Measurements from ENCODE around the gene ASIC5.

Gene ASIC5

DNA sequence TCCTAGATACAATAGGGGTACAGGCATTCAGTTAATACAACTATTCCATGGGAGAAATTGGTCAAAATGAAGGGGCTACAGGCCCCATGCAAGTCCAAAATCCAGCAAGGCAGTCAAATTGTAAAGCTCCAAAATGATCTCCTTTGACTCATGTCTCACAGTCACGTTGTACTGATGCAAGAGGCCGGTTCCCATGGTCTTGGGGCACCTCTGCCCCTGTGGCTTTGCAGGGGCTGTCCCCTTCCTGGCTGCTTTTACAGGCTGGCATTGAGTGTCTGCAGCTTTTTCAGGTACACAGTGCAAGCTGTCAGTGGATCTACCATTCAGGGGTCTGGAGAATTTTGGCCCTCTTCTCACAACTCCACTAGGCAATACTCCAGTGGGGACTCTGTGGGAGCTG, 12.5 kb upstream of the ASIC5 start:
- DNase-seq, result no peak

DNA sequence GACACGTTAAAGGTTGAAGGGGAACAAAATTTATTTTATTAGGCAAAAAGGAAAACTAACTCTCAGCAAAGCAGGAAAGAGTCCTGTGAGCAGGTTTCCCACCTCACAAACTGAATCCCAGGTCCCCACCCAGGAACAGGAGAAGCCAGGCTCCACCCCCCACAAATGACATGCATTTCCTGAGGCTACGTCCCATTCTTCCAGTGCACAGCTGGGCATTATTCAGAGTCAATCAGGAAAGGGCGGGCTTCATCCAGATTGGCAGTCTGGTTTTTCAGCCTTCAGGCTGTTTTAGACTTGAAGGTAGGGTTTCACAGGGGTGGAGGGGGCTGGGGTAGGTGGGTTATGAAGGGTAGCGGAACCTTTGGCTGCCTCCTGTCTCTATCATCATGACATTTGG, 11.9 kb upstream of the ASIC5 start:
- no peak for DNase-seq

DNA sequence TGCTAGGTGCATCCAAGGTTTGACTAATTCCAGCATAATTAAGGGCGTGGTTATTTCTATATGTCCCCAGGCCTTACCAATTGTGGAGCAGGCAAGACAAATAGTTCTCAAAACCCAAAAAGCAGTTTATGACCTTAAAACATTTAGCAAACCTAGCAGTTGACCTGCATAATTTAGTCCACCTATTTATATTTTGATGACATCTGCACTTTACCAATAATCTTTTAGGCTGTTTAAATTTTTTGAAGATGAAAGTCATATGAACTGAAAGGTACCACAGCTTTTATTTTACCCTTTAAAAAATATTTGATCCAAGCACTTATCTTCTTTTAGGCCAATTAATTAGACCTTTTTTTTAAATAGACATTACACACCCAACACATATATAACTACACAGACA, 9.8 kb upstream of the ASIC5 start:
- DNase-seq, result no peak

DNA sequence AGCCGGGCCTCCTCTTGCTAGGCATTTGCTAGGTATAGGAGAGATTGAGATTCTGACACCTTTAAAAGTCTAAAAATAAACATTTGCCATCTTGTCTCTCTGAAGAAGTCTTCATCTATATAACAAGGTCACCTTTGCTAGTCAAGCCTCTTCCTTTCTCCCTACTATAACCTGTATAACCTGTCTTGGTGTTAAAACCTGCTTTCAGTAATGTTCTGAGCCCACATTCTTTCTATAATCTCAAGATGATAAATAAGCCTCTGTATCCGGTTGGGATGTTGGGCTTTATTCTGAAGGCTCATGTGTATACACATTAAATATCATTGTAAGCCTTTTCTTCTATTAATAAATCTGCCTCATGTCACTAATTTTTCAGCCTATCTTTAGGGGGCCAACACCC, 10.2 kb downstream of the ASIC5 start:
- DNase-seq, result no peak

DNA sequence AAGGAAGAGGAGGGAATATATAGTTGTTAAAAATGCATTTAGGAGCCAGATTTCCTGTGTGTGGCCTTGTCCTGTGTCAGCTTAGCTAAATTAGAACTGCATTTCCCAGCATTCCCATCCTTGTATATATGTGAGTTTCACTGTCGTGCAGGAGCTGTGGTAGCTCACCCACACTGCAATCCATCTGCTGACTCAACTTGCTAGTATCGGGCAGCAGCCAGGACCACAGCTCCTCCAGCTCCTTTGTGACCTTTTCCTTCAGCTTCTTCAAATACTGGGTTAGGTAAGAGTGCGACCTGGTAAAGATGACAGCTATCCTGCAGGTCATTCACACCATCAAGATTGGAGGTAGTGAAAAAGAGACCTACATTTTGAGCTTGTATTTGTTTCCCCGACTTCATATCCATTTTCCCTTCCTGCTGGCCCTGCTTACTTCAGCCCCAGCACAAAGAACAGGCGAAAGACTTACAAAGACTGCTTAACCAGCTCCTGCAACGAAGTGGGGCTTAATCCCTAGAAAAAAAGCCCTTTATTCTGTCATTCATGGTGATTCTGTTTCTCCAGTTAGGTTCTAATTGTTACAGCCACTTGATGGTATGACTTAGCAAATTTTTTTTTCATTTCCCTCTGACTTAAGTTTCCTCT, 11.4 kb downstream of the ASIC5 start:
- peak; percentile 21 for DNase-seq

DNA sequence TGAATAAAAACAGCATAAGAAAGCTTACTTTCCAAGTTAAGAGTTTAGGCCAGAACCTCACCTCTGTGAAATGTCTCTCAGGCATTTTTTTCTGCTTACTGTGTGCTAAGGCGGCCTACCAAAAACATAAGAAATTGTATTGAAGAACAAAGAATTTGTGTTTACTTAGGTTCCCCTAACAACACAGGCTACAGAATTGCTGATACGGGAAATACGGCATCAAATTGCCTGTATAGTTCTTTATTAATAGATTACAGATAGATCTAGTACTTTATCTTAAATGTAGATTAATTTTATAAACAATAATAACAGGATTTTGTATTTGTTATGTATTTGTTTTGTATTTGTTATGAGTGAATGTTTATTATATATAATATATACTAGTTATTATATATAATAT, 12.9 kb downstream of the ASIC5 start:
- no peak for DNase-seq

DNA sequence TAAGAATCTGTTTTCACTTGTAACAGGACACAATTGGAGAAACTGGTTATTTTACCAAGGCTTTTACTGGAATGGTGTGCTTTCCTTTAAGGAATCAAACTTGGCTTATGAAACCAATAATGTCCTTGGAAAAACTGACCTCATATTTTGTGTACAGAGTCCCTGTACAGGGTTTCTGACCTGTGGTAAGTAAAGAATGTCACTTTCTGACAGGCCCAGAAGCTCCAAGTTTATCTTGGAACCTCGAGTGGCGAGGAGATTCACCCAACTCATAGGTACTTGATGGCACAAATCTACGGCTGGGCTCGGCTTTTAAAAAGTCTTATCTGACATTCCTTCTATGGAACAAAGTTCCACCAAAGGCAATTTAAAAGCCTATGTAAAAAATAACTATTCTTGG, 17.0 kb downstream of the ASIC5 start:
- DNase-seq, result no peak

DNA sequence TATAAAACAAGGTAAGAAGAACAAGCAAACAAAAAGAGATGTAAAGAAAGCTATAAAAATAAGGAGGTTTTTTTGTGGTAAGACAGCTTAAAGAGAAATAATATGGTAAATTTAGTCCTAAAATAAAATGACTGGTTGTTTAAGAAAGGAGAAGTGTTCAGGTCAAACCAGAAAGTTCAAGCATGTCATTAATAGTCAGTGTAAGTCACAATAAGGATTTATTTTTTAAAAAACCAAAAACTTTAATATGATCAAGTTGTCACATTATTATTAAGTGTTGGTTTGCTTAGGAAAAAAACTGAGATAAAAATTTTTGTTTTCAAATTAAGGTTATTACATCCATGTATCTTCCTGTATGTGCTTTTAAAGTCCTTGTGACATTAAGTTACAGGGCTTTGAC, 19.1 kb downstream of the ASIC5 start:
- DNase-seq, result no peak

DNA sequence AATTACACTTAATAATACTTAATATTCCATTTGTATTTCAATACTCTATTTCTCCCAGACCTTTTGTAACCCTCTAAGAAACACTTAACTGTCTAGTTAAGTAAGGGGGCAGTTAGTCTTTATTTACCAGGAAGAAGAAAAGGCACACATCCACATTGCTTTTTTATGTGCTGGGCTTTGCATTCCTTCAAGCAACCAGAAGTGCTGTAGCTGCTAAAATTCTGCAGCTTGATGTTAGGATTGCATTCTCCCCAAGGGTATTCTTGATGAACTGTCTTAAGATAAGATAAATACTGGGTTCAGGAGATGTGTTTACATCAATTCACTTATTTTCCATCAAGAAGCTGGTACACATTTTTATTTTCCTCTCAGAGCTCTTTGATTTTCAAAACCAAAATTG, 24.0 kb downstream of the ASIC5 start:
- no peak for DNase-seq

DNA sequence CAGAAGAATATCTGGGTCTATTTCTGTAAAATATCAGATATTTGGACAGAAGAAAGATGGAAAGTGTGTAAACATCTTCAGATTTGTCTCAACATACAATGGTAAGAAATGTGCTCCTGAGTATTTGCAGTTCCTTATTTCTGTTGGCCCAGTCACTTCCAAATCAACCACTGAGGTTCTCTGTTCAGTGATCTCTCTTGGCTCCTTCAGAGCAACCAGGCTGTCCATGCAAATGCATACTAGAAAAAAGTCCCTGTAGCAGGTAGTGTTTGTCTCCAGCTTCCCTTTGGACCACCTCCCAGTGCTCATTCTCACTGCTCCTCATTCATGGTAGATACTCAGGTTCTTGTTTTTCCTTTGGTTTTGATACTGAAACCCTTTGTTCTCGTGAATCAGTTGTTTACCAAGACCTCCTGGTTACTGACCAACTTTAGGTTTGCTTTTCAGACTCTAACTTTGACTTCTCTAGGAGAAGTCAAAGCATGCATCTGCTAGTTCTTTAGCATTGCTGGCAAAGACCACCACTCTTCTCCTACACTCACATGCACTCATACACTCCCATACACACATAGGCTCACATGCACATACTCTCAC, 28.8 kb downstream of the ASIC5 start:
- no peak for DNase-seq

DNA sequence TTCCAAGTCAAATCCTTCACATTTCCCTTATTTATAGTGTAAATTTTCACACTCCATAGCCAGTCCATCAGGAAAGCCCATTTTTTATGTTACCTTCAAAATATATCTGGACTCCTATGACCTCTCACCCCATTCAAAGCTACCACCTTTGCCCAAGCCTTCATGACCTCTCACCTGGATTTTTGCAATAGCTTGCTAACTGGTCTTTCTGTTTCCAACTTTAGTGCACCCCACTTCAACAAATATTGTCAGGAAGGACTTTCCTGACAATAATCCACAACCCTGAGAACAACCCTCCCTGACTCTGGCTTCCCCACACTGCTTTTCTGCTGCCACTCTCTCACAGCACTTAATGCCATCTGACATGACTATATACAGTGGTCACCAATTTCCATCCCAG, 33.4 kb downstream of the ASIC5 start:
- no peak for DNase-seq

DNA sequence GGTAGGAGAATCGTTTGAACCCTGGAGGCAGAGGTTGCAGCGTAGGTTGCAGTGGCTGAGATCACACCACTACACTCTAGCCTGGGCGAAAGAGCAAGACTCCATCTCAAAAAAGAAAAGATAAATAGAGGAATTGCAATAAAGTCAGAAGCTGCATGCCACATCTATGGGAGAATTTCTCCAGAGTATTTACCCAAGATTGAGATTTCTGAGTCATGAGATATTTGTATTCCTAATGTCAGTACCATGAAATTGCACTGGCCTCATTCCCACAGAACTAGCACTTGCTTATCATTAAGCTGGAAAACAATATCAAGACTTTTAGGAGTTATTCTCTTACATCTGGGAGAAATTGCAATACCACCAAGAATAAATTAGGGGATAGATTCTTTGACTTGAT, 37.4 kb downstream of the ASIC5 start:
- DNase-seq, result no peak

DNA sequence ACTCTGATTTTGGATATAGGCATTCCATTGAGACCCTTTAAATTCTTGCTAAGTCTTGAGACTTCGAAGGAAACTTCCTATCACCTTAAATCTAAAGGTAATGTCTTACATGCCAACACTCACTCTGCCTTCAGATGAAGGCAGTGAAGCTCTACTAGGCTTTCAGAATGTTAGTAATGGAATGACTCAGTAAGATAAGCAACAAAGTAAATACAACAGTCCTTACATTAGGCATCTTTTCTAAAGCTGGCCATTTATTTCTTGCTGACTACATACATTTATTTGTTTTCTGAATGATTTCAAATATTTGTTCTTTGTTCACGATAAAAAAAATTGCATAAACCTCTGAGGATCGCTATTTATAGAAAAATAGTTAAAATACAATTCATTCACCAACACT, 43.5 kb downstream of the ASIC5 start:
- no peak for DNase-seq

DNA sequence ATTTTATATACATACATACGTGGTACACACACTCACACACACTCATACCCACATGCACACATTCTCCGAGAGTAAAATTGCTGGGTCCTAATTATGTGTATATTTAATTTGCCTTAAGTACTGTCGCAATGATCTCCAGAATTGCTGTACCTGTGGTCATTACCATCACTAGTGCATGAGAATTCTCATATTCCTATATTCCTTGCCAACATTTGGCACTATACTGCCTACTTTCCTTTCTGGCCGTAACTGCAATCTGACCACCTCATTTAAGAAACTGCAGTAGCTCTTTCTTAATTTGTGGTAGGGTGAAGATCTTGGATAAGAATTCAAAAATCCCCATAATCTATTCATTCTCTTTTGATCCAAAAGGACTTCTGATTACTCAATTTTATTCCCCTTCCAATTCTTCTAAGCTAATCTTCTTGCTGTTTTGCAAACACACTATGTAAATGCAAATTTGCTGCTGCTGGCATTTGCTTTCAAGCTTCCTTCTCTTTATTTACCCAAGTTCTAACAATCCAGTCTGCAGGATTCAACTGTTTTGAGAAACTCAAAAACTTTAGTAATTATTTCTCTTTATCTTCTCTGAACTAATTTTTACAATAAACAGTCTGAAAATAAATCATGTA, 45.1 kb downstream of the ASIC5 start:
- DNase-seq, result no peak

DNA sequence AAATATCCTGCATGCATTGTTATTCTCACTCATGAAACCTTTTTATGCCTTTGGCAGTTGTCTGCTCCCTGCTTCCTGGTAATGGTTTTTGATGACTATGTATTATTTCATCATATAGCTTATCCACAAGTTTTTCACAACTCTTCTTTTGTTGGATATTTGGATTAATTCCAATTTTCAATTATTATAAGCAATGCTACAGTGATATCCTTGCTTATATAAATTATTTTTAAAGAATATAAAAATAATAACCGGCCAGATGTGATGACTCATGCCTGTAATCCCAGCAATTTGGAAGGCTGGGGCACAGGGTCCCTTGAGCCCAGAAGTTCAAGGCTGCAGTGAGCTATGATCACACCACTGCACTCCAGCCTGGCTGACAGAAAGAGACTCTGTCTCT, 47.0 kb downstream of the ASIC5 start:
- DNase-seq, result no peak

DNA sequence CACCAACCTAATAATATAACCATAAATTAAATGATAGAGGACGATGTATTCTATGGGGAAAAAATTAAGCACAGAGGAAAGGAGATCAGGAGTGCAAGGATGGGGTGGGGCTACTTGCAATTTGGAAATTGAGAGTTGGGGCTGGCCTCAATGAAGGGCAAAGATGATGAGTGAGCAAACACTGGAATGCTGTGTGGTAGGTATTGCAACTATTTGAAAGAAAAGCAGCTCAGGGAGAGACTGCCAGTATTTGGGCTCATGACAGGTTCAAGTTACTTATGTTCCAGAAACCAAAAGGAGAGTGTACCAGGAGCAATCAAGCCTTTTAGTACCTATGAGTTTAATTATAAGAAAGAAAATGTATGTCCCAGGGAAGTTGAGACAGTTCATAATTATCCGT, 47.4 kb downstream of the ASIC5 start:
- DNase-seq, result no peak

DNA sequence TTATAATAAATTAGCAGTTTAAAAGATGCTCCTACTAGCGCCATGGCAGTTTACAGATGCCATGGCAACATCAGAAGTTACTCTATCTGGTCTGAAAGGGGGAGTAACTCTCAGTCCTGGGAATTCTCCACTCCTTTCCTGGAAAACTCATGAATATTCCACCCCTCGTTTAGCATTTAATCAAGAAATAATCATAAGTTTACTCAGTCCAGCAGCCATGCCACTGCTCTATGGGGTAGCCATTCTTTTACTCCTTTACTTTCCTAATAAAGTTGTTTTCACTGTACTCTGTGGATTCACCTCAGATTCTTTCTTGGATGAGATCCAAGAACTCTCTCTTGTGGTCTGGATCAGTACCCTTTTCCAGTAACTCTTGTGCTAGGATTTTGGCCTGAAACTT, 55.0 kb downstream of the ASIC5 start:
- DNase-seq, result no peak

DNA sequence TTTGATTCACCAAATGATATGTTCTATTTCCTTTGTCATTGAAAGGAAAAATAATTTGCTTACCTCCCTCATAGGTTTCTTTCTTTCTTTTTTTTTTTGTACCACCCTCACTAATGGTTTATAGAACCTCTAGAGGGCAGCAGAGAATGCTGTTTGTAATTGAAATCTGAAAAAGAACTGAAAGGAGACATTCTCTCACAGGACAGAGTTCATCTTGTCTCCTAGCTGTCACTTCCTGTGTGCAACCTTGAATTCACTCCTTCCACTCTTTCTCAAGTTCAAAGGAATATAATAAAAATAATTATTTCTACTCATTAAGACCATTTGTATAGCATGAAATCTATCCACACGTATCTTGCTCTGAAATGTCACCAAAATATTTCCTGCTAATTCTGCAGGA, 56.2 kb downstream of the ASIC5 start:
- peak; percentile 94 for DNase-seq

DNA sequence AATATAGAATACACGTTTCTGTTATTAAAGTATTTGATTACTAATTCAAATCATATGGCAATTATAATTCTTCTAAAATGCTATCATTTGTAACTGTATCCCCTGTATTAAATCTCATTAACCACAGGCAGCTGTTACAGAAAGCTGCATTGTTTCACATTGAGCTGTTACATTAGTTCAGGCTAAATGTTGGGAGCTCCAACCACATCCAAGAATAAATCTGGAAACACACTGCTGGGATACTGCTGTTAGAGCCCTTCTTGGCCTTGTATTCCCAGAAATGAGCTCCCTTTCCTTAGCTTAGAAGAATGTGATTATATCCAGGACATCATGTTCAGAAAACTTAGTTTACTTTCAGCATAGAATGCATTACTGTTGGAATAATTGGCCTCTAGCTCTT, 59.1 kb downstream of the ASIC5 start:
- no peak for DNase-seq

DNA sequence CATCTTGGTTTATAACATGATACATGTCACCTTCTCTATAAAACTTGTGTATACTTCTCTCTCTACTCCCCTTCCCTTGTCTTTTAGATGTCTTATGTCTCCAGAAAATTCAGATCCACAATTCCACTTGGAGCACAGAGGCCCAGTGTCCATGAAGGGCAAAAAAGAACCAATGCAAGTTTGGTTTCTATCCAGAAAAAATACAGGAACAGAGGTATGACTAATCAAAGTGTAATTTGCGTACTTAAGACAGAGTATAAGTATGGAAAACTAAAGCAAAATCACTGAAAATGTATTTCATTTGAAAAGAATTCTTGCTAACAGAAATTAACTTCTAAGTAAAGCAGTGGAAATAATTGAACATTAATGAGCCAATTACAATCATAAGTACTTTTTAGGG, 61.1 kb downstream of the ASIC5 start:
- DNase-seq, result no peak

DNA sequence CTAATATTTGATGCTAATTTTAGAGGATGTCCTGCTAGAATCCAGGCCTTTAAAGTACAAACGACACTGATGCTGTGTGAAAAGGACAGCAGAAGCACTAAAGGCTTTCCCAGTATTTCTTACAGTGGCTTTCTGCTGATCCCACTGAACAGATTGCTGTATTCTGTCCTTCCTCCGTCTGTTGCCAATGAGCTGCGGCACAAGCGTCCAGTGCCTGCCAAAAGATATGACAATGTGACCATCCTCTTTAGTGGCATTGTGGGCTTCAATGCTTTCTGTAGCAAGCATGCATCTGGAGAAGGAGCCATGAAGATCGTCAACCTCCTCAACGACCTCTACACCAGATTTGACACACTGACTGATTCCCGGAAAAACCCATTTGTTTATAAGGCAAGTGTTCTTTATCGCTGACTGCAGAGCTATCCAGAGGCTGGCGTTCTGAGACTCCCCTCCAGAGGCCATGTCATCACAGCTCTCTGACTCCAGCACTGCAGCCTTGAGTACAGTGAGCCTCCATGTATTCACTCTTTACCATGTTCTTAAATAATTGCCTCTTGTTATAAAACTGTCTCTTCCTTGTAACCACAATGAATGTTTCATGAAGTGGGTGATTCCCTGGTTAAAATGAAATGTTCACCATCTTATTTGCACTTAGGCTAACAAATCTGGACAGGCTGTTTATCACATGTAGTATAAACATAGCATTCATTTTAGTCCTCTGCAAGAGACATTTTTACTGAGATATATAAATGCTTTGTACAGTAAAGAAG, 63.7 kb downstream of the ASIC5 start:
- no peak for DNase-seq

DNA sequence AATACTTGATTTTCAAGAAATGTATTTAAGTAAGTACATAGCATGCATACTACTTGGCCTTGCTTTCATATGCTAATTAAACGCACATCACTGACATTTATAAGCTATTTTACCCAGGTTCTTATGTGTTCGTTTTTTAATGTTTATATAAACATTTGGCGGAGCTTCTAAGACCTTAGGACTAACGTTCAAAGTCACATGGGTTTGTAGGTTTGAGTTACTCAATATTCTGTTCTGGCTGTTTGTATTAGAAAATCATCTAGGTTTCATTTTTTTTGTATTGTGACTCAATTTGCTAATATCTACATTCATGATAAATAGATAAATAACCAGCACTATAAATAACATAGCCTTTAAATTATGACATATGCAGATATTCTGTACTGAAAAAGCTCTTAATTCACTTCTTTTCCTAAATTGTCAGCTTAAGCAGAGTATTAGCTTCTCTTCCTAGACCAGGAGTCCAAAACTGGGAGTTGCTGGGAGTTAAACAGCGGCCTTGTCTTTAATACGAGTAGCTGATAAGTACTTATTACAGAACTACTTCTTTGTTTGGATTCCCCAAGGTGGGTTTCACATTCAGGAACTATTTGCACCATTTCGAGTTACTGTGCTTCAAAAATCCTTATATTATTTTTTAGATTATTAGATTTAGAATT, 65.3 kb downstream of the ASIC5 start:
- DNase-seq, result no peak

DNA sequence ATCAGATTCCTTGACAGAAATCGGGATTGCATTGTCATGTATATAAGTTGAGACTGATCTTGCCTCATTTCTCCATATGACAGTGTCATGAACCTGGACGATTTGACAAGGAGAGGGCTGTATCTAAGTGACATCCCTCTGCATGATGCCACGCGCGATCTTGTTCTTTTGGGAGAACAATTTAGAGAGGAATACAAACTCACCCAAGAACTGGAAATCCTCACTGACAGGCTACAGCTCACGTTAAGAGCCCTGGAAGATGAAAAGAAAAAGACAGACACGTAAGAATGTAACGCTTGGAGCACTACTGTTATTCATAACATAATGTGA, 66.3 kb downstream of the ASIC5 start:
- DNase-seq, result no peak

Data from hematopoietic multipotent progenitor cell treated with erythropoietin and hydrocortisone succinate and interleukin-3 and kit ligand, for 4 days (in vitro differentiated cells).